ENCODE results near the gene PLA2G2D.

DNA sequence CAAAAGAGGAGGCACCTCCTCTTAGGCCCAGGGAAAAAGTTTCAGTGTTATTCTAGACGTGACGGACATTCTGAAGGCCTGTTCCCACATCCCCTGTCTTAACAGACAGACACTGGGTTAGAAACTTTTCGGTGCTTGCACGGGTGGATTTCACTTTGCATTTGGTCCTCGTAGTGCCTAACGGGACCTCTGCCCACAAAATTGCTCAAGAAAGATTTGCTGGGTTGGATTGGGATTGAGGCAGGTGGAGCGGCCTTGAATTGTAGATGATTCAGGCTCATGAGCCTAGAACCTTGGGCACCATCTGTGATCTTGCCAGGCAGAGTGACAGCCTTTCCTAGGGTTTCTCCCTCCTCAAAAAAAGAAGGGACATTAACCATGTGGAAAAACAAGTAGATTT lies 46.6 kb downstream of the PLA2G2D start:
- TF ChIP-seq POLR2AphosphoS5 (IDR thresholded peaks at IDR 0.05) (no peak), EP300 (IDR thresholded peaks at IDR 0.05) (no peak), POLR2A (IDR thresholded peaks at IDR 0.05) (no peak)
- TF ChIP-seq, protein P1, sequence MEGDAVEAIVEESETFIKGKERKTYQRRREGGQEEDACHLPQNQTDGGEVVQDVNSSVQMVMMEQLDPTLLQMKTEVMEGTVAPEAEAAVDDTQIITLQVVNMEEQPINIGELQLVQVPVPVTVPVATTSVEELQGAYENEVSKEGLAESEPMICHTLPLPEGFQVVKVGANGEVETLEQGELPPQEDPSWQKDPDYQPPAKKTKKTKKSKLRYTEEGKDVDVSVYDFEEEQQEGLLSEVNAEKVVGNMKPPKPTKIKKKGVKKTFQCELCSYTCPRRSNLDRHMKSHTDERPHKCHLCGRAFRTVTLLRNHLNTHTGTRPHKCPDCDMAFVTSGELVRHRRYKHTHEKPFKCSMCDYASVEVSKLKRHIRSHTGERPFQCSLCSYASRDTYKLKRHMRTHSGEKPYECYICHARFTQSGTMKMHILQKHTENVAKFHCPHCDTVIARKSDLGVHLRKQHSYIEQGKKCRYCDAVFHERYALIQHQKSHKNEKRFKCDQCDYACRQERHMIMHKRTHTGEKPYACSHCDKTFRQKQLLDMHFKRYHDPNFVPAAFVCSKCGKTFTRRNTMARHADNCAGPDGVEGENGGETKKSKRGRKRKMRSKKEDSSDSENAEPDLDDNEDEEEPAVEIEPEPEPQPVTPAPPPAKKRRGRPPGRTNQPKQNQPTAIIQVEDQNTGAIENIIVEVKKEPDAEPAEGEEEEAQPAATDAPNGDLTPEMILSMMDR (IDR thresholded peaks at IDR 0.05): no peak
